PC-9 (cell line): ENCODE data around the gene WDR26. TPM values are rescaled to one million over a fixed set of nuclear protein-coding genes. Genes with fewer than 3 reads are reported as not detected.
"Not testable (repeated sequence)": the region's sequence is repeated elsewhere in the genome, so short reads cannot be mapped to it uniquely, and the experiment has no call there.

Source experiments
- BruUV-seq: library from RNA; stranded (reverse); fragments of 400-500 nt; replicated peaks from 2 replicates; lab custom pipeline; 2021; lab: Mats Ljungman, UMichigan
- CTCF ChIA-PET: fragments of 300-600 bp; sonication (Branson Sonifier 250); formaldehyde crosslinking; loops from one replicate; lab custom pipeline; 2022; ENCODE audit warnings: antibody characterized with exemption; lab: Charles Lee
- POLR2A ChIA-PET: fragments of 300-600 bp; sonication (Branson Sonifier 250); formaldehyde crosslinking; loops from one replicate; lab custom pipeline; 2022; ENCODE audit warnings: antibody characterized with exemption; ENCODE audit not compliant: unreplicated experiment; lab: Charles Lee
- DNase-seq, 2 experiments: peaks; one replicate each; pipeline versions ENCODE4 v3.0.0 to v3.0.0-alpha.2; 2015 to 2022; ENCODE audit warnings: mixed read lengths in 1 of 2
- H2AFZ ChIP-seq: fragments of 200-600 bp; sonication (generic); 2 replicates; pipeline ENCODE4 v1.8.1; 2017; ENCODE audit warnings: antibody characterized with exemption
- H3F3A ChIP-seq: fragments of 200-600 bp; sonication (generic); 2 replicates; pipeline ENCODE4 v1.8.1; 2017; ENCODE audit warnings: antibody characterized with exemption, mild to moderate bottlenecking, low read depth; ENCODE audit not compliant: insufficient read depth
- H3K27ac ChIP-seq: fragments of 200-600 bp; sonication (generic); 2 replicates; pipeline ENCODE4 v1.6.1; 2016; ENCODE audit warnings: mixed run types
- H3K27me3 ChIP-seq: fragments of 200-600 bp; sonication (generic); 2 replicates; pipeline ENCODE4 v1.6.1; 2016; ENCODE audit warnings: low read depth, mixed run types; ENCODE audit not compliant: insufficient read depth
- H3K36me3 ChIP-seq: fragments of 200-600 bp; sonication (generic); 2 replicates; pipeline ENCODE4 v1.6.1; 2016; ENCODE audit warnings: low read depth, mixed run types
- H3K4me1 ChIP-seq: fragments of 200-600 bp; sonication (generic); replicated peaks from 2 replicates; pipeline ENCODE4 v1.6.1; 2016; ENCODE audit warnings: mixed run types; ENCODE audit not compliant: insufficient read depth
- H3K4me2 ChIP-seq: fragments of 200-600 bp; sonication (generic); 2 replicates; pipeline ENCODE4 v1.6.1; 2017; ENCODE audit warnings: mixed run types
- H3K4me3 ChIP-seq: fragments of 200-600 bp; sonication (generic); 2 replicates; pipeline ENCODE4 v1.6.1; 2016; ENCODE audit warnings: mixed run types
- H3K79me2 ChIP-seq: fragments of 200-600 bp; sonication (generic); 2 replicates; pipeline ENCODE4 v1.6.1; 2017; ENCODE audit warnings: low read depth, mixed run types
- H3K9me2 ChIP-seq: fragments of 200-600 bp; sonication (generic); 2 replicates; pipeline ENCODE4 v1.8.1; 2017; ENCODE audit warnings: mild to moderate bottlenecking; ENCODE audit not compliant: insufficient read depth
- H3K9me3 ChIP-seq: fragments of 200-600 bp; sonication (generic); 2 replicates; pipeline ENCODE4 v1.8.1; 2016; ENCODE audit warnings: low read depth; ENCODE audit not compliant: insufficient read depth
- H4K20me1 ChIP-seq: fragments of 200-600 bp; sonication (generic); 2 replicates; pipeline ENCODE4 v1.8.1; 2017; ENCODE audit not compliant: insufficient read depth
- CTCF ChIP-seq: fragments of 200-600 bp; sonication (generic); conservative IDR thresholded peaks from 2 replicates; pipeline ENCODE4 v1.6.1; 2017; ENCODE audit warnings: mixed run types, antibody characterized with exemption, mild to moderate bottlenecking, moderate library complexity
- EZH2 ChIP-seq: fragments of 200-600 bp; sonication (generic); IDR thresholded peaks from 2 replicates; pipeline ENCODE4 v1.8.0; 2017; ENCODE audit warnings: antibody characterized with exemption, low read depth
- intact Hi-C: fragments of 100-400 bp; cut with micrococcal nuclease; formaldehyde crosslinking; loops from one replicate; pipeline ENCODE4 v1.10.0; 2022; ENCODE audit not compliant: unreplicated experiment
- total RNA-seq: library from RNA; stranded (reverse); gene quantifications from 2 replicates; pipeline ENCODE4 v1.2.3, GENCODE V29; 2021

Gene WDR26
- total RNA-seq, 1 experiment from 2014 or later, result 88.9 TPM

- DNase-seq, result no peak
- Histone ChIP-seq H3K27me3 (no peaks in the 10 kb centered on the region), H3K4me3 (no peak overlapping the region), H3K79me2 (peaks cover 71% of the 10 kb centered on the region), H2AFZ (no peak overlapping the region), H3K9me2 (no peaks in the 10 kb centered on the region), H4K20me1 (peaks cover 50% of the 10 kb centered on the region), H3K4me2 (no peak overlapping the region), H3K4me1 (peaks cover 28% of the 10 kb centered on the region), H3K36me3 (peaks cover 43% of the 10 kb centered on the region), H3F3A (peaks cover 23% of the 10 kb centered on the region), H3K9me3 (no peaks in the 10 kb centered on the region), H3K27ac (no peak overlapping the region)
- TF ChIP-seq CTCF, result no peak
- TF ChIP-seq EZH2, result no peak
- intact Hi-C loops, result loop anchor here (10.0 kb wide), 1 partner anchor 425 kb away; no protein-coding TSS in a partner anchor
- BruUV-seq, result no TSS peak
- CTCF ChIA-PET, result no interaction called here
- POLR2A ChIA-PET, result interaction anchor here (0.5 to 0.7 kb wide), 2 partner anchors 14 to 20 kb away, joined by 3 to 8 read pairs; no protein-coding TSS in a partner anchor
Observed at GRCh38 chr1:224429616-224430326, 4.8 kb downstream of the WDR26 start.

DNA sequence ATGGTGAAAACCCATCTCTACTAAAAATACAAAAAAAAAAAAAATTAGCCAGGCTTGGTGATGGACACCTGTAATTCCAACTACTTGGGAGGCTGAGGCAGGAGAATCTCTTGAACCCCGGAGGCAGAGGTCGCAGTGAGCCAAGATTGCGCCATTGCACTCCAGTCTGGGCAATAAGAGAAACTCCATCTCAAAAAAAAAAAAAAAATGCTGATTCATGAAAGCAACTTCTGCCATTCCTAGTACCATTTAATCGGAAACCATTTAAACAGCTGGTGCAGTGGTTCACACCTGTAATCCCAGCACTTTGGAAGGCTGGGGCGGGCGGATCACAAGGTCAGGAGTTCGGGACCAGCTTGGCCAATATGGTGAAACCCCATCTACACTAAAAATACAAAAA is 5.9 kb downstream of the WDR26 start:
- ChIA-PET POLR2A (interaction anchor here (0.6 kb wide), 1 partner anchor 429 kb away, joined by 6 read pairs; no protein-coding TSS in a partner anchor), CTCF (interaction anchor here (0.6 kb wide), 1 partner anchor 496 kb away, joined by 4 read pairs; no protein-coding TSS in a partner anchor)
- Histone ChIP-seq H4K20me1 (peaks cover 50% of the 10 kb centered on the region), H3F3A (peaks cover 27% of the 10 kb centered on the region), H3K36me3 (peaks cover 54% of the 10 kb centered on the region), H3K79me2 (peaks cover 64% of the 10 kb centered on the region), H3K4me1 (peaks cover 28% of the 10 kb centered on the region)
- BruUV-seq, H3K27ac ChIP-seq, H3K9me3 ChIP-seq, H2AFZ ChIP-seq, intact Hi-C loops, H3K9me2 ChIP-seq, DNase-seq, H3K4me2 ChIP-seq, H3K4me3 ChIP-seq, H3K27me3 ChIP-seq: not testable (repeated sequence)

GRCh38 chr1:224427346-224427745 is 7.3 kb downstream of the WDR26 start:
- no peak for DNase-seq
- ChIA-PET CTCF (no interaction called here), POLR2A (no interaction called here)
- Histone ChIP-seq H3K27ac (no peak overlapping the region), H3K79me2 (peaks cover 51% of the 10 kb centered on the region), H3K4me2 (no peak overlapping the region), H3K27me3 (no peaks in the 10 kb centered on the region), H3K4me1 (peaks cover 22% of the 10 kb centered on the region), H3F3A (peaks cover 32% of the 10 kb centered on the region), H3K9me2 (no peaks in the 10 kb centered on the region), H2AFZ (no peak overlapping the region), H3K9me3 (no peaks in the 10 kb centered on the region), H3K36me3 (peaks cover 62% of the 10 kb centered on the region), H3K4me3 (no peak overlapping the region), H4K20me1 (peaks cover 40% of the 10 kb centered on the region)
- intact Hi-C loops, result no loop called here
- BruUV-seq, result no TSS peak
- TF ChIP-seq EZH2 (no peak), CTCF (no peak)

DNA sequence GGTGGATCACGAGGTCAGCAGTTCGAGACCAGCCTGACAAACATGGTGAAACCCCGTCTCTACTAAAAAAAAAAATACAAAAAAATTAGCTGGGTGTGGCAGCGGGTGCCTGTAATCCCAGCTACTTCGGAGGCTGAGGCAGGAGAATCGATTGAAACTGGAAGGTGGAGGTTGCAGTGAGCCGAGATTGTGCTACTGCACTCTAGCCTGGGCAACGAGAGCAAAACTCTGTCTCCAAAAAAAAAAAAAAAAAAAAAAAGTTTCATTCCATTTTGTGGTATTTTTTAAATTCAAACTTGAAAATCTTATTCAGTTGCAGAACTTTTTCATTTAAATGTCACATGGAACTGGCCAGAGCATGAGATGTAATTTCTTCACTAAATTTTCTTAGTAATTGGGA is 7.7 kb downstream of the WDR26 start:
- H3K4me2 ChIP-seq, H3K27me3 ChIP-seq, H3K9me3 ChIP-seq, H3K4me3 ChIP-seq, CTCF ChIA-PET, H3K9me2 ChIP-seq, DNase-seq, BruUV-seq, POLR2A ChIA-PET, intact Hi-C loops, H3K27ac ChIP-seq, H2AFZ ChIP-seq: not testable (repeated sequence)
- H3K4me1 ChIP-seq, result peaks cover 17% of the 10 kb centered on the region
- peaks cover 35% of the 10 kb centered on the region for H4K20me1 ChIP-seq
- H3F3A ChIP-seq, result peaks cover 29% of the 10 kb centered on the region
- peaks cover 62% of the 10 kb centered on the region for H3K36me3 ChIP-seq
- H3K79me2 ChIP-seq, result peaks cover 46% of the 10 kb centered on the region
